Uterus (tissue), 2 donors: ENCODE data around the gene LYSMD3.

Experiments used
- CTCF ChIP-seq, 4 experiments: fragments of 200-600 bp in 2 of 4; fragments of 450-650 bp in 2 of 4; sonication (generic) in 2 of 4; IDR thresholded peaks; one replicate each; pipeline ENCODE4 v1.5.1; 2016 to 2019; ENCODE audit warnings: antibody characterized with exemption in 4 of 4, mild to moderate bottlenecking in 2 of 4, moderate library complexity in 1 of 4
- POLR2A ChIP-seq, 2 donors: fragments of 450-650 bp; IDR thresholded peaks; one replicate each; pipeline ENCODE4 v1.6.1; 2016; ENCODE audit warnings: antibody characterized with exemption in 2 of 2, mild to moderate bottlenecking in 1 of 2, moderate library complexity in 1 of 2

- no peak for TF ChIP-seq CTCF (IDR thresholded peaks at IDR 0.05)
- TF ChIP-seq POLR2A (IDR thresholded peaks at IDR 0.05), result no peak
Measured at GRCh38 chr5:90549223-90549622, 19.8 kb upstream of the LYSMD3 start.
